Suprapubic skin (tissue), 4 donors: ENCODE measurements around the gene COL5A3. TPM values are rescaled to one million over a fixed set of nuclear protein-coding genes. Genes with fewer than 3 reads are reported as not detected.
"Not testable (repeated sequence)": the region's sequence is repeated elsewhere in the genome, so short reads cannot be mapped to it uniquely, and the experiment has no call there.

Source experiments
- DNase-seq, 2 donors: peaks; one replicate each; pipeline ENCODE4 v3.0.0-alpha.2; 2019; ENCODE audit warnings: low spot score in 2 of 2
- H3K27ac ChIP-seq: fragments of 200-600 bp; sonication (generic); one replicate; pipeline ENCODE4 v1.5.1; 2019
- H3K27me3 ChIP-seq: fragments of 200-600 bp; sonication (generic); one replicate; pipeline ENCODE4 v1.5.1; 2019
- H3K36me3 ChIP-seq: fragments of 200-600 bp; sonication (generic); one replicate; pipeline ENCODE4 v1.5.1; 2019
- H3K4me1 ChIP-seq: fragments of 200-600 bp; sonication (generic); one replicate; pipeline ENCODE4 v1.5.1; 2019
- H3K4me3 ChIP-seq: fragments of 200-600 bp; sonication (generic); one replicate; pipeline ENCODE4 v1.5.1; 2019; ENCODE audit warnings: mild to moderate bottlenecking
- H3K9me3 ChIP-seq: fragments of 200-600 bp; sonication (generic); one replicate; pipeline ENCODE4 v1.5.1; 2019
- CTCF ChIP-seq, 2 donors: fragments of 200-600 bp in 1 of 2; fragments of 450-650 bp in 1 of 2; sonication (generic) in 1 of 2; IDR thresholded peaks; one replicate each; pipeline ENCODE4 v1.5.1; 2016 to 2019; ENCODE audit warnings: antibody characterized with exemption in 2 of 2, mild to moderate bottlenecking in 1 of 2, moderate library complexity in 1 of 2
- EP300 ChIP-seq: sonication (generic); formaldehyde crosslinking; IDR thresholded peaks from one replicate; pipeline ENCODE4 v1.6.1; 2017; ENCODE audit warnings: antibody characterized with exemption
- POLR2A ChIP-seq, 2 donors: fragments of 450-650 bp; IDR thresholded peaks; one replicate each; pipeline ENCODE4 v1.6.1; 2017; ENCODE audit warnings: antibody characterized with exemption in 2 of 2, mild to moderate bottlenecking in 2 of 2, moderate library complexity in 2 of 2
- POLR2AphosphoS5 ChIP-seq, 3 donors: sonication (generic); formaldehyde crosslinking; IDR thresholded peaks; one replicate each; pipeline ENCODE4 v1.6.1; 2017; ENCODE audit warnings: antibody characterized with exemption in 3 of 3
- WGBS: methylation state at CpG from one replicate; pipeline ENCODE4 v1.1.5; 2018; 5-methylcytosine and 5-hydroxymethylcytosine counted together
- total RNA-seq, 4 donors: library from RNA; depleted of rRNA; stranded (reverse); fragments of >200 nt; gene quantifications; one replicate each; pipeline ENCODE4 v1.1.0, GENCODE V29; 2016

Gene COL5A3
- total RNA-seq, 4 donors from 2014 or later, result 13.4 to 30.6 (median 18.8) TPM

GRCh38 chr19:10027158-10027997 lies 17.1 kb upstream of the COL5A3 start:
- TF ChIP-seq POLR2AphosphoS5 (IDR thresholded peaks at IDR 0.05) (peak in 2 of 3 donors; percentile 76), EP300 (no peak), POLR2A (IDR thresholded peaks at IDR 0.05) (no peak), CTCF (IDR thresholded peaks at IDR 0.05) (peak; percentile 86 to 90)
- peaks cover 10% of the 10 kb centered on the region for H3K4me1 ChIP-seq
- H3K4me3 ChIP-seq, result no peak overlapping the region
- H3K27me3 ChIP-seq, result peaks cover 18% of the 10 kb centered on the region
- peak; percentile 95 to 96 for DNase-seq
- H3K36me3 ChIP-seq, result no peaks in the 10 kb centered on the region
- no peaks in the 10 kb centered on the region for H3K9me3 ChIP-seq
- 4% methylated on average over 25 of the region's 29 CpGs for WGBS
- H3K27ac ChIP-seq, result no peak overlapping the region

- DNase-seq, result no peak
- TF ChIP-seq EP300 (no peak), CTCF (IDR thresholded peaks at IDR 0.05) (no peak), POLR2AphosphoS5 (IDR thresholded peaks at IDR 0.05) (no peak), POLR2A (IDR thresholded peaks at IDR 0.05) (no peak)
- no peaks in the 10 kb centered on the region for H3K9me3 ChIP-seq
- WGBS, result 97% methylated on average over 3 of the region's 3 CpGs
- peaks cover 10% of the 10 kb centered on the region for H3K4me1 ChIP-seq
- no peaks in the 10 kb centered on the region for H3K36me3 ChIP-seq
- H3K27me3 ChIP-seq, result peaks cover 12% of the 10 kb centered on the region
- no peak overlapping the region for H3K4me3 ChIP-seq
- H3K27ac ChIP-seq, result no peak overlapping the region
Measured at GRCh38 chr19:10026744-10027143, 16.4 kb upstream of the COL5A3 start.

- not testable (repeated sequence) for H3K4me3 ChIP-seq, DNase-seq, H3K36me3 ChIP-seq, H3K27ac ChIP-seq, H3K9me3 ChIP-seq, H3K27me3 ChIP-seq
- peaks cover 10% of the 10 kb centered on the region for H3K4me1 ChIP-seq
- WGBS, result 89% methylated on average over 5 of the region's 5 CpGs
Measured at GRCh38 chr19:10023096-10023495, 12.8 kb upstream of the COL5A3 start.

DNA sequence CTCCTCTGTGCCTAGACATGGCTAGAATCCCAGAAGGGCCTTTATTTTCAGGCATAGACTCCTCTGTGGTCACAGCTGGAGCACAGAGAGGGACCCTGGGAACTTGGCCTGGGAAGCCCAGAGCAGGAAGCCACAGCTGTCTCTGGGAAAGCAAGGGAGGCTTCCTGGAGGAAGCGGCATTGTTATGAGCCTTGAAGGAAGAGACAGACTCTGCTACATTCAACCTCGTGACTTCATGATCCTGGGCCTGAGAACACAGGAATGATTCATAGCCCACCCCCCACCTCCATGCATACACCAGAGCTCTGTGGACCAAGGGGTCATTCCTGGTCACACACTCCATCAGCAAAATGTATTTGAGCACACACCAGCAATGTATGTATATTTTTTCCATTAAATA lies 11.6 kb upstream of the COL5A3 start:
- Histone ChIP-seq H3K27ac (no peak overlapping the region), H3K4me1 (no peaks in the 10 kb centered on the region), H3K4me3 (no peak overlapping the region), H3K9me3 (no peaks in the 10 kb centered on the region), H3K27me3 (no peaks in the 10 kb centered on the region), H3K36me3 (no peaks in the 10 kb centered on the region)
- WGBS, result 85% methylated on average over 2 of the region's 2 CpGs
- no peak for DNase-seq
- TF ChIP-seq CTCF (IDR thresholded peaks at IDR 0.05) (no peak), POLR2A (IDR thresholded peaks at IDR 0.05) (no peak), POLR2AphosphoS5 (IDR thresholded peaks at IDR 0.05) (no peak), EP300 (no peak)

DNA sequence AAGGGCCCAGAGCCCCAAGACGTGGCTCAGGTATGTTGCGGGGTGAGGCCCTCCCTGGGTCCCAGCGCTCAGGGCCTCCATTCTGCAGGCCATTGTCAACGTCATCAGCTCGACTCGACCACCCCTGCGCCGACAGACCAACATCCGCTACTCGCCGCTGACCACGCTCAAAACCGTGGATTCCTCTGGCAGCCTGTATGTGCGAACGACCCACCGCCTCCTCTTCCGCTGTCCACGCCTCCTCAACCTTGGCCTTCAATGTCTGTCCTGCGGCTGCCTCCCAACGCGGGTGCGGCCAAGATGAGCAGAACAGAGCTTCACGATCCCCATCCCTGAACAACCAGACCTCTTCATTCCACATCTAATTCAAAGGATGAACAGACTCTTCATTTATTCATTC lies 11.1 kb upstream of the COL5A3 start:
- no peak overlapping the region for H3K27ac ChIP-seq
- no peak for DNase-seq
- H3K27me3 ChIP-seq, result no peaks in the 10 kb centered on the region
- no peaks in the 10 kb centered on the region for H3K36me3 ChIP-seq
- no peaks in the 10 kb centered on the region for H3K9me3 ChIP-seq
- no peak for TF ChIP-seq POLR2AphosphoS5 (IDR thresholded peaks at IDR 0.05)
- TF ChIP-seq EP300, result no peak
- no peak for TF ChIP-seq CTCF (IDR thresholded peaks at IDR 0.05)
- no peak for TF ChIP-seq POLR2A (IDR thresholded peaks at IDR 0.05)
- H3K4me1 ChIP-seq, result no peaks in the 10 kb centered on the region
- WGBS, result 92% methylated on average over 17 of the region's 23 CpGs
- no peak overlapping the region for H3K4me3 ChIP-seq
